Uterus (tissue), 2 donors: Measurements from ENCODE around the gene DHX29.

Experiments used
- POLR2A ChIP-seq, 2 donors: fragments of 450-650 bp; IDR thresholded peaks; one replicate each; pipeline ENCODE4 v1.6.1; 2016; ENCODE audit warnings: antibody characterized with exemption in 2 of 2, mild to moderate bottlenecking in 1 of 2, moderate library complexity in 1 of 2
- TF ChIP-seq, protein P1 (sequence below), 4 experiments: fragments of 200-600 bp in 2 of 4; fragments of 450-650 bp in 2 of 4; sonication (generic) in 2 of 4; IDR thresholded peaks; one replicate each; pipeline ENCODE4 v1.5.1; 2016 to 2019; ENCODE audit warnings: antibody characterized with exemption in 4 of 4, mild to moderate bottlenecking in 2 of 4, moderate library complexity in 1 of 4

DNA sequence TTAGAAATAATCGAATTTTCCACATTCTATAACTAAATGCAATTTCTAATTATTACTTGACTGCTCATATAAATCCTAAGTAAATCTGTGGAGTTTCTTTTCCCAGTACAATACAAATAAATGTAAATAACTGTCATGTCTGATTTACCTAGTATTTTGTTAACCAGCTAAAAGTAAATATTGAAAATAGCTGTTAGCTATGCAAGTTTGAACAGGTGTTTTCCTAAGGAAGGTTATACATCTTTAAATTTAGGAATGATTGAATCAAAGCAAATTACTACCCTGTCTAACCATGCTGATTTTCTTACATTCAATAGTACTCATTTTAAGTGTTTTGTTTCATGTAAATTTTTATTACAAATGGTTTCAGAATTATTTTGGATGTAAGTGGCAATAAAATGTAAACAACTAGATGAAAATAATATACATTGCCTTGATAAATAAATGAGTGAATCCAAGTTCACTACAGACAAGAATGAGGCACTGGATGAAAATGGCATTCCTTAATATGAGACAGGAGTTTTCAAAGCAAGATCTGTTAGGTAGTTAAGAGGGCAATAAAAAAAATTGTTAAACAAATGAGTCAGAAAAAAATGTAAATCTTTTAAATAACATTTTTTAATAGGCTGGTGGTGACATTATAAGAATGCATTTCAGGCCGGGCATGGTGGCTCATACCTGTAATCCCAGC lies 96.2 kb downstream of the DHX29 start:
- TF ChIP-seq, protein P1, sequence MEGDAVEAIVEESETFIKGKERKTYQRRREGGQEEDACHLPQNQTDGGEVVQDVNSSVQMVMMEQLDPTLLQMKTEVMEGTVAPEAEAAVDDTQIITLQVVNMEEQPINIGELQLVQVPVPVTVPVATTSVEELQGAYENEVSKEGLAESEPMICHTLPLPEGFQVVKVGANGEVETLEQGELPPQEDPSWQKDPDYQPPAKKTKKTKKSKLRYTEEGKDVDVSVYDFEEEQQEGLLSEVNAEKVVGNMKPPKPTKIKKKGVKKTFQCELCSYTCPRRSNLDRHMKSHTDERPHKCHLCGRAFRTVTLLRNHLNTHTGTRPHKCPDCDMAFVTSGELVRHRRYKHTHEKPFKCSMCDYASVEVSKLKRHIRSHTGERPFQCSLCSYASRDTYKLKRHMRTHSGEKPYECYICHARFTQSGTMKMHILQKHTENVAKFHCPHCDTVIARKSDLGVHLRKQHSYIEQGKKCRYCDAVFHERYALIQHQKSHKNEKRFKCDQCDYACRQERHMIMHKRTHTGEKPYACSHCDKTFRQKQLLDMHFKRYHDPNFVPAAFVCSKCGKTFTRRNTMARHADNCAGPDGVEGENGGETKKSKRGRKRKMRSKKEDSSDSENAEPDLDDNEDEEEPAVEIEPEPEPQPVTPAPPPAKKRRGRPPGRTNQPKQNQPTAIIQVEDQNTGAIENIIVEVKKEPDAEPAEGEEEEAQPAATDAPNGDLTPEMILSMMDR (IDR thresholded peaks at IDR 0.05): no peak
- no peak for TF ChIP-seq POLR2A (IDR thresholded peaks at IDR 0.05)
